Anterior cingulate cortex (tissue), 58 donors: ENCODE results near the gene TCN2.
A peak's percentile ranks its signal among the peaks of the same experiment; 100 is the strongest.
"Not testable (repeated sequence)": the region's sequence is repeated elsewhere in the genome, so short reads cannot be mapped to it uniquely, and the experiment has no call there.

Source experiments
- DNase-seq, 58 donors: peaks; one replicate each; lab custom pipeline; 2025; lab: John Stamatoyannopoulos, UW

Gene TCN2

GRCh38 chr22:30574997-30575671, 31.8 kb upstream of the TCN2 start:
- DNase-seq, result peak in 35 of 58 donors; percentile 13 to 82 (median 61)

GRCh38 chr22:30575859-30576258, 31.1 kb upstream of the TCN2 start:
- DNase-seq, result peak in 4 of 58 donors; percentile 10 to 27 (median 22)

GRCh38 chr22:30578481-30578880, 28.5 kb upstream of the TCN2 start:
- no peak for DNase-seq

- no peak for DNase-seq
Measured at GRCh38 chr22:30580896-30581295, 26.1 kb upstream of the TCN2 start.

GRCh38 chr22:30582051-30582450, 24.9 kb upstream of the TCN2 start:
- DNase-seq, result peak in 1 of 58 donors; percentile 30

- DNase-seq, result peak in 37 of 58 donors; percentile 12 to 69 (median 35)
Measured at GRCh38 chr22:30582788-30583545, 24.0 kb upstream of the TCN2 start.

GRCh38 chr22:30584441-30584840, 22.5 kb upstream of the TCN2 start:
- no peak for DNase-seq

GRCh38 chr22:30586414-30586813, 20.6 kb upstream of the TCN2 start:
- DNase-seq, result no peak

- peak in 1 of 58 donors; percentile 23 for DNase-seq
Measured at GRCh38 chr22:30591191-30591587, 15.8 kb upstream of the TCN2 start.

GRCh38 chr22:30591588-30592359, 15.2 kb upstream of the TCN2 start, which contains the start of gene PES1:
Gene PES1 (minus strand): TSS chr22:30591910. CDS start chr22:30591833, 77 bp downstream.
- peak; percentile 60 to 97 (median 91) for DNase-seq

- not testable (repeated sequence) for DNase-seq
Measured at GRCh38 chr22:30592360-30592713, 14.6 kb upstream of the TCN2 start.

GRCh38 chr22:30596199-30596598, 10.8 kb upstream of the TCN2 start:
- no peak for DNase-seq

- DNase-seq, result no peak
Measured at GRCh38 chr22:30596886-30597285, 10.1 kb upstream of the TCN2 start.

GRCh38 chr22:30598986-30599385, 8.0 kb upstream of the TCN2 start:
- no peak for DNase-seq

- no peak for DNase-seq
Measured at GRCh38 chr22:30600921-30601320, 6.1 kb upstream of the TCN2 start.

GRCh38 chr22:30601464-30601863, 5.5 kb upstream of the TCN2 start:
- DNase-seq, result no peak

- DNase-seq, result peak in 1 of 58 donors; percentile 37
Measured at GRCh38 chr22:30602049-30602448, 4.9 kb upstream of the TCN2 start.

GRCh38 chr22:30603801-30604200, 3.2 kb upstream of the TCN2 start:
- DNase-seq, result no peak

- no peak for DNase-seq
Measured at GRCh38 chr22:30604723-30605122, 2.3 kb upstream of the TCN2 start.

- peak in 17 of 58 donors; percentile 0 to 36 (median 15) for DNase-seq
Measured at GRCh38 chr22:30605449-30606110, 1.4 kb upstream of the TCN2 start.
